SIG-M5 treated with dmso at 0.1 percent for 504 hours (cell line): ENCODE data around the gene CLPSL1.

ENCODE experiments used
- DNase-seq: peaks from one replicate; lab custom pipeline; 2025; ENCODE audit not compliant: unreplicated experiment; lab: John Stamatoyannopoulos, UW

Gene CLPSL1

GRCh38 chr6:35757456-35758123, 23.2 kb upstream of the CLPSL1 start:
- peak; percentile 37 for DNase-seq

- DNase-seq, result no peak
These were observed 21.4 kb upstream of the CLPSL1 start for GRCh38 chr6:35759426-35759825.

- no peak for DNase-seq
These were observed 15.1 kb upstream of the CLPSL1 start for GRCh38 chr6:35765739-35766138.

- DNase-seq, result no peak
These were observed 11.6 kb upstream of the CLPSL1 start for GRCh38 chr6:35769211-35769610.

GRCh38 chr6:35771343-35771627, 9.5 kb upstream of the CLPSL1 start:
- DNase-seq, result no peak

- no peak for DNase-seq
These were observed 6.6 kb upstream of the CLPSL1 start for GRCh38 chr6:35774116-35774794.

- DNase-seq, result no peak
These were observed 5.8 kb upstream of the CLPSL1 start for GRCh38 chr6:35775031-35775430.

- DNase-seq, result no peak
These were observed 4.2 kb upstream of the CLPSL1 start, which contains the start of gene CLPSL2 for GRCh38 chr6:35776364-35777215. Gene CLPSL2, plus strand, starts transcription at chr6:35776598. Its CDS starts 21 bp downstream, at chr6:35776619.

GRCh38 chr6:35777356-35778102, 3.3 kb upstream of the CLPSL1 start:
- DNase-seq, result no peak

GRCh38 chr6:35778437-35778836, 2.4 kb upstream of the CLPSL1 start:
- no peak for DNase-seq

- no peak for DNase-seq
These were observed 471 bp downstream of the CLPSL1 start for GRCh38 chr6:35781290-35781689.

GRCh38 chr6:35782424-35782823, 1.6 kb downstream of the CLPSL1 start:
- no peak for DNase-seq

GRCh38 chr6:35784200-35784599, 3.4 kb downstream of the CLPSL1 start:
- no peak for DNase-seq

GRCh38 chr6:35786272-35786671, 5.5 kb downstream of the CLPSL1 start:
- no peak for DNase-seq

GRCh38 chr6:35786810-35787209, 6.0 kb downstream of the CLPSL1 start:
- DNase-seq, result no peak

GRCh38 chr6:35787266-35788218, 6.7 kb downstream of the CLPSL1 start:
- no peak for DNase-seq

- no peak for DNase-seq
These were observed 7.7 kb downstream of the CLPSL1 start for GRCh38 chr6:35788423-35788982.

- DNase-seq, result no peak
These were observed 9.9 kb downstream of the CLPSL1 start for GRCh38 chr6:35790683-35791082.

GRCh38 chr6:35794536-35795452, 14.0 kb downstream of the CLPSL1 start:
- no peak for DNase-seq
